Activated T-helper 2 cell treated with anti-CD3 and anti-CD28 coated beads, Interferon-gamma antibody, Interleukin-2, Interleukin-4, amounts not matched to agents 10 μg/mL and 5 μg/mL and 100 μg/mL, durations not matched to agents 14 hours and 24 hours and 36 hours (primary cell): Measurements from ENCODE around the gene MAB21L1. TPM values are rescaled to one million over a fixed set of nuclear protein-coding genes. Genes with fewer than 3 reads are reported as not detected.

Experiments
- DNase-seq: peaks from one replicate; pipeline ENCODE4 v3.0.0; 2021; ENCODE audit warnings: low spot score
- H3K27ac Mint-ChIP-seq: one replicate; pipeline ENCODE4 v1.8.0; 2021; ENCODE audit warnings: mixed read lengths
- H3K27me3 Mint-ChIP-seq: one replicate; pipeline ENCODE4 v1.8.0; 2021; ENCODE audit warnings: low read depth, mixed read lengths
- H3K36me3 Mint-ChIP-seq: one replicate; pipeline ENCODE4 v1.8.0; 2021; ENCODE audit warnings: low read depth, mixed read lengths
- H3K4me1 Mint-ChIP-seq: one replicate; pipeline ENCODE4 v1.8.0; 2021; ENCODE audit warnings: low read depth, mixed read lengths
- H3K4me3 Mint-ChIP-seq: one replicate; pipeline ENCODE4 v1.8.0; 2021; ENCODE audit warnings: low read depth, mild to moderate bottlenecking, moderate library complexity, mixed read lengths
- H3K9me3 Mint-ChIP-seq: one replicate; pipeline ENCODE4 v1.8.0; 2021; ENCODE audit warnings: mixed read lengths
- intact Hi-C: fragments of 100-400 bp; cut with micrococcal nuclease; formaldehyde crosslinking; loops from one replicate; pipeline ENCODE4 v1.15.1; 2023
- total RNA-seq: library from RNA; stranded (reverse); gene quantifications from 2 replicates; pipeline ENCODE4 v1.2.3, GENCODE V29; 2022

MAB21L1 gene
- total RNA-seq, 1 donor from 2014 or later: 0.07 TPM

DNA sequence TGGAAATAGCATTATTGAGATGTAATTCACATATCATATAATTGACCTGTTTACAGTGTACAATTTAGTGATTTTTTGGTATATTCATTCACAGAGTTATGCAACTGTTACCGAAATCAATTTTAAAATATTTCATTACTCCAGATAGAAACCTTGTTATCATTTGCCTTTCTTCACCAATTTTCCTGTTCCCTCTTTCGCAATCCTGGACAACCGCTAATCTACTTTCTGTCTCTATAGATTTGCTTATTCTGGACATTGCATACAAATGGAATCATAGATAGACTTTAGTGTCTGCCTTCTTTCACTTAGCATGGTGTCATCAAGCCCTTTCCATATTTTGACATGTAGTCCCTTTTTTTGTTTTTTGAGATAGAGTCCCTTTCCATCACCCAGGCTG lies 19.2 kb downstream of the MAB21L1 start:
- Mint-ChIP-seq H3K9me3 (no peaks in the 10 kb centered on the region), H3K4me3 (no peak overlapping the region), H3K4me1 (no peaks in the 10 kb centered on the region), H3K27me3 (no peaks in the 10 kb centered on the region), H3K27ac (no peak overlapping the region), H3K36me3 (no peaks in the 10 kb centered on the region)
- no peak for DNase-seq
- intact Hi-C loops: no loop called here

DNA sequence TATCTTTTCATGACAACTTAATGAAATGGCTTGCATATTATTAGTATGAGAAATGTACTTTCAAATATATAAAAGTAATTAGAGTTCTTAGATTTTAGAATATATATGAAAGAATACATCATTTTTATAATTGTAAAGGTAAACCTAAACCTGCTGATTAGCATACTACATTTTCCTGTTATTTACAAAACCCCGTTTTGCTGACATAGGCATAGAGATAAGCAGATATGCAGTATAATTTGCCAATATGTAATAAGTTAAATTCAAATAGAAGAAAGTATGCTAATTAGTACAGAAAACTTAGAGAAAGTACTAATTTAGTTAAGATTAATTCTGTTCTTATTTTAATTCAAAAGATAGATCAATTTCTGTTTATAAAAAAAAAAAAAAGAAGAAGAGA lies 21.5 kb downstream of the MAB21L1 start:
- no peaks in the 10 kb centered on the region for H3K27me3 Mint-ChIP-seq
- H3K27ac Mint-ChIP-seq: no peak overlapping the region
- no peaks in the 10 kb centered on the region for H3K36me3 Mint-ChIP-seq
- no peak for DNase-seq
- intact Hi-C loops: no loop called here
- H3K9me3 Mint-ChIP-seq: no peaks in the 10 kb centered on the region
- H3K4me1 Mint-ChIP-seq: no peaks in the 10 kb centered on the region
- H3K4me3 Mint-ChIP-seq: no peak overlapping the region

DNA sequence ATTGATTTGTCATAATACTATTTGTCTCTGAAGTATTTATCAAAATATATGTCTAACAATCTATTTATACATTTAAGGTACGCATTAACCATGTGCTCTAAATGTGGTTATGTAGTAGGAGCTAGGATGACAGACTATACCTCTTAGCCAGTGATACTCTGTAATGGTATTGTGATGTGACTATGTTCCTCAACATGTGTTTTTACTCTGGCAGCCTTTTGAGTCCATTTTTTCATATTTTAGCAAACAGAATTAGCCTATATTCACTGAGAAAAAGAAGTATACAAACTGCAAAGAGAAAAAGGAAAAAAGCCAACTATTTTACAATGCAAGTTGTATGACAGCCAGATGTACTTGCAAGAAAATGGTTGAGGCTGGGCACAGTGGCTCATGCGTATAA lies 26.7 kb downstream of the MAB21L1 start:
- no peak overlapping the region for H3K4me3 Mint-ChIP-seq
- no peaks in the 10 kb centered on the region for H3K4me1 Mint-ChIP-seq
- H3K27me3 Mint-ChIP-seq: no peaks in the 10 kb centered on the region
- no peak overlapping the region for H3K27ac Mint-ChIP-seq
- no peaks in the 10 kb centered on the region for H3K9me3 Mint-ChIP-seq
- no peaks in the 10 kb centered on the region for H3K36me3 Mint-ChIP-seq
- intact Hi-C loops: no loop called here
- DNase-seq: no peak

DNA sequence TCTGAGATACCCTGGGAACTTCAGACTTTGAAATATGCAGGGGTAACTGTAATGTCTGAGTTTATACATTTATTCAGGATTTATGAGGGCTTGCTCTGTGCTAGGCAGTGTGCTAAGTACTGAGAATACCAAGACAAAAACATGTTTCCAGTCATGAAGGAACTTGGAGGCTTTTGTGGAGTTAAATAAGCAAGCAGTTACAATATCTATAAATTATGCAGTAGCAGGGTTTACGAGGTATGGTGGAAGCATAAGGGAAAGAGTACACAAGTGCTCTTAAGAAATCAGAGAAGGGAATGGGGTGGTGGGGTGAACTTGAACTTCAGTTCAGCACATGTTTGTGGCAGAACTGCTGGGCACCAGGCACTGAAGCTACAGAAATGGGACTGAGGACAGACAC lies 28.0 kb downstream of the MAB21L1 start:
- no peaks in the 10 kb centered on the region for H3K4me1 Mint-ChIP-seq
- intact Hi-C loops: no loop called here
- no peaks in the 10 kb centered on the region for H3K27me3 Mint-ChIP-seq
- no peak for DNase-seq
- no peaks in the 10 kb centered on the region for H3K9me3 Mint-ChIP-seq
- no peak overlapping the region for H3K4me3 Mint-ChIP-seq
- no peaks in the 10 kb centered on the region for H3K36me3 Mint-ChIP-seq
- H3K27ac Mint-ChIP-seq: no peak overlapping the region
